Activated T-helper 17 cell treated with anti-CD3 and anti-CD28 coated beads, Interleukin-2, amount 50 U/mL, for 72 hours (primary cell): ENCODE measurements around the gene TLE4. TPM values are rescaled to one million over a fixed set of nuclear protein-coding genes. Genes with fewer than 3 reads are reported as not detected.
"Not testable (repeated sequence)": the region's sequence is repeated elsewhere in the genome, so short reads cannot be mapped to it uniquely, and the experiment has no call there.

Experiments
- ATAC-seq: fragments of 150-1000 bp; cut with Tn5 transposase; replicated peaks from 2 replicates; pipeline ENCODE4 v1.10.0; 2021; ENCODE audit warnings: mild to moderate bottlenecking, moderate library complexity
- H3K27ac Mint-ChIP-seq: one replicate; pipeline ENCODE4 v1.8.0; 2022; ENCODE audit warnings: mixed read lengths
- H3K27me3 Mint-ChIP-seq: one replicate; pipeline ENCODE4 v1.8.0; 2022; ENCODE audit warnings: mixed read lengths
- H3K36me3 Mint-ChIP-seq: one replicate; pipeline ENCODE4 v1.8.0; 2022; ENCODE audit warnings: low read depth, mild to moderate bottlenecking, mixed read lengths
- H3K4me1 Mint-ChIP-seq: one replicate; pipeline ENCODE4 v1.8.0; 2022; ENCODE audit warnings: mixed read lengths
- H3K4me3 Mint-ChIP-seq: one replicate; pipeline ENCODE4 v1.8.0; 2022; ENCODE audit warnings: mild to moderate bottlenecking, mixed read lengths
- H3K9me3 Mint-ChIP-seq: one replicate; pipeline ENCODE4 v1.8.0; 2022; ENCODE audit warnings: mixed read lengths
- total RNA-seq, 2 donors: library from RNA; stranded (reverse); gene quantifications; one replicate each; pipeline ENCODE4 v1.2.3, GENCODE V29; 2022

The TLE4 gene
- total RNA-seq, 2 donors from 2014 or later: 17.4 to 19.3 TPM

DNA sequence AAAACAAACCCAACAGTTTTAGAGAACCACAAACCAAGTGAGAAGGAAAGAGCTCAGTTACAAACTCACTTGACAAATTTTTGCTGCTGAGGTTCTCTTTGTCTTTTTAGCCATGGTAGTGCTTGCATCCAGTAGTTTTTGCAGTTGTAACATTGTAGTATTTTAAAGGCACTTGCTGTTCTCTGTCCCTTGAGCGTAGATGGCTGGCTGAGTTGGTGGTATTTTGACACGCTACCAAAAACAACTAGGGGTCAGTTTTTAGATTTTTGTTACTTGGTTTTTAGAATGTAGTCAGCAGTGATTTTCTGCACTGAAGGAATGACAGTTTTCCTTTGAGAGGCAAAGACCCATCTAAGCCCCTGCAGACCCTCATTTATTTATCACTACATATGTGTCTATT, 58.0 kb downstream of the TLE4 start:
- H3K27me3 Mint-ChIP-seq: no peaks in the 10 kb centered on the region
- ATAC-seq: no peak
- no peak overlapping the region for H3K27ac Mint-ChIP-seq
- H3K4me3 Mint-ChIP-seq: no peak overlapping the region
- H3K4me1 Mint-ChIP-seq: peaks cover 32% of the 10 kb centered on the region
- H3K36me3 Mint-ChIP-seq: peaks cover 7% of the 10 kb centered on the region
- H3K9me3 Mint-ChIP-seq: no peaks in the 10 kb centered on the region

- H3K4me3 Mint-ChIP-seq: peak overlapping the region; percentile 34
- peak overlapping the region; percentile 52 for H3K27ac Mint-ChIP-seq
- H3K36me3 Mint-ChIP-seq: peaks cover 7% of the 10 kb centered on the region
Observed at GRCh38 chr9:79630521-79631403, 59.0 kb downstream of the TLE4 start.

GRCh38 chr9:79632060-79632459, 60.3 kb downstream of the TLE4 start:
- no peak overlapping the region for H3K4me3 Mint-ChIP-seq
- no peak overlapping the region for H3K27ac Mint-ChIP-seq
- H3K4me1 Mint-ChIP-seq: peaks cover 45% of the 10 kb centered on the region
- peaks cover 12% of the 10 kb centered on the region for H3K36me3 Mint-ChIP-seq
- no peaks in the 10 kb centered on the region for H3K27me3 Mint-ChIP-seq
- no peaks in the 10 kb centered on the region for H3K9me3 Mint-ChIP-seq
- ATAC-seq: no peak

More at GRCh38 chr9:79630521-79631403, 59.0 kb downstream of the TLE4 start:
- peak; percentile 81 for ATAC-seq
- Mint-ChIP-seq H3K9me3 (no peaks in the 10 kb centered on the region), H3K27me3 (no peaks in the 10 kb centered on the region), H3K4me1 (peaks cover 38% of the 10 kb centered on the region)

GRCh38 chr9:79632705-79633104, 60.9 kb downstream of the TLE4 start:
- ATAC-seq: no peak
- Mint-ChIP-seq H3K4me1 (peaks cover 47% of the 10 kb centered on the region), H3K36me3 (peaks cover 18% of the 10 kb centered on the region), H3K27ac (peak overlapping the region; percentile 9), H3K4me3 (peak overlapping the region; percentile 51), H3K27me3 (no peaks in the 10 kb centered on the region), H3K9me3 (no peaks in the 10 kb centered on the region)

DNA sequence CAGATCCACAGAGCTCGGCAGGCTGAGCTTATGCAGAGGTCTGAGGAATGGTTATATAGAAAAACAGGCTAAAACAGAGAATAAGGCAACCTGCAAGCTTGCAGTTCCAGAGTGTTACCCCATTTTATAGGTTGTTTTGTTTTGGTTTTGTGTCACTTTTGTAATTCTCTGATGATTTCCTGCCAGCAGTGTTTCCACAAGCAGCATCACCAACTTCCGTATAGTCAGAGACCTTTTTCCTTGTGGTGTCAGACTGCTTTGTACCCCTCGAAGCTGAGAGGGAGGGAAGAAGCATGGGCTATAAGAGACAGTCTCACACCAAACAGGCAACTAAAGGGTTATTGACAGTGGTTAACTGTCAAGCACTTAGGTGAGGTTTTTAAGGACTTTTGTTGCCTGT, 61.8 kb downstream of the TLE4 start:
- Mint-ChIP-seq H3K36me3 (peaks cover 13% of the 10 kb centered on the region), H3K4me1 (peaks cover 46% of the 10 kb centered on the region), H3K9me3 (no peaks in the 10 kb centered on the region), H3K27ac (peak overlapping the region; percentile 9), H3K4me3 (peak overlapping the region; percentile 51), H3K27me3 (no peaks in the 10 kb centered on the region)
- ATAC-seq: no peak

DNA sequence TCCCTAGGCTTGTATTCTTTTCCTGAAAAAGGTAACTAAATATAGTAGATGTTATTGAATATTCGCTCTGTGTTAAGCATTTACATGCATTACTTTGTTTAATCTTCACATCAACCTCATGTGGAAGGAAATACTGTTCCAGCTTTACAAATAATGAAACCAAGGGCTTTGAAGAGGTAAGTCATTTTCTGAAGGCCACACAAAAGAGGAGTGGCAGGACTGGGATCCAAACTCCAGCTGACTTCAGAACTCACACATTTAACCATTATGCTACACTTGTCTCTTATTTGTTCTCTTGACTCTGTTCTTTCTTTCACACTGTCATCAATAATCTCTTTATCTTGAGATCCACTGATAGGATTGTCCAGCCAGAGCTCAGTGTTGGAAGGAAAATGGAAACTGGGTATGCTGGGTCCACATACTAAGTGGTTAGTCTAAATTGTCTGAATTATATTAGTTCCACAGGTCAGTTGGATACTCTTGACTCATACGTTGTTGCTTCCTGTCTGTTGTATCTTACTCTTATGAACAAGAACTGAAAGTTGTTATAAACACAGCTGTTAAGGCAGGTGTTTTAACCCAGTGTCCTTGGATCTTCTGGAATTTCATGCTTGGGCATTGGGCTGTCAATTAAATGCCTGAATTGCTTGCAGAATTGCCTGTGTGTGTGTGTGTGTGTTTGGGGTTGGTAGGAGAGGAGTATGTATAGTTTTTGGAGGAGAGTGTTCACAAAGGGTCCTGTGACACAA, 65.6 kb downstream of the TLE4 start:
- ATAC-seq: peak; percentile 38
- Mint-ChIP-seq H3K9me3 (peaks cover 4% of the 10 kb centered on the region), H3K27me3 (no peaks in the 10 kb centered on the region), H3K27ac (peak overlapping the region; percentile 44), H3K36me3 (peaks cover 13% of the 10 kb centered on the region), H3K4me1 (peaks cover 58% of the 10 kb centered on the region), H3K4me3 (peak overlapping the region; percentile 1)

DNA sequence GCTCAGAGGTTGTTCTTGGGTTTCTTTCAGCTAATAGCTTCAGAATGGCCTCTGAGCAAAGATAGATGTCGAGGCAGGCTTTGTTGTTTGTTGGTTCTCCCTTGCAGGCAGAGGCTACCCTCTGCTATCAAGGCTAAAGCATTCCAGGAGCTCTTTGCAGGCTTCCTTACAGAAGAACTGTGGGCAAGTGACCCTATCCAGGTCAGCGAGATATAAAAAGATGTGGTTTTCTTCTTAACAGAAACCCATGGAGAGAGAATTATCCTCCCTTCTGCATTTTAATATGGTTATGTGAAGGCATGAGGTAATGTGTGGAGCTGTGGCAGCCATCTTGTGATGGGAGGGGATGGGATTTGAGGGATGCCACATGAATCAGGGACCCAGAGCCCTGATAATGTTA, 67.0 kb downstream of the TLE4 start:
- Mint-ChIP-seq H3K27me3 (no peaks in the 10 kb centered on the region), H3K27ac (no peak overlapping the region), H3K4me1 (peaks cover 44% of the 10 kb centered on the region), H3K36me3 (peaks cover 25% of the 10 kb centered on the region), H3K9me3 (peaks cover 9% of the 10 kb centered on the region), H3K4me3 (no peak overlapping the region)
- ATAC-seq: no peak

- peak overlapping the region; percentile 11 for H3K27ac Mint-ChIP-seq
- H3K9me3 Mint-ChIP-seq: peaks cover 9% of the 10 kb centered on the region
- peak; percentile 46 for ATAC-seq
- H3K4me1 Mint-ChIP-seq: peaks cover 43% of the 10 kb centered on the region
- no peaks in the 10 kb centered on the region for H3K27me3 Mint-ChIP-seq
- H3K36me3 Mint-ChIP-seq: peaks cover 31% of the 10 kb centered on the region
- peak overlapping the region; percentile 26 for H3K4me3 Mint-ChIP-seq
Observed at GRCh38 chr9:79639354-79639753, 67.6 kb downstream of the TLE4 start.

DNA sequence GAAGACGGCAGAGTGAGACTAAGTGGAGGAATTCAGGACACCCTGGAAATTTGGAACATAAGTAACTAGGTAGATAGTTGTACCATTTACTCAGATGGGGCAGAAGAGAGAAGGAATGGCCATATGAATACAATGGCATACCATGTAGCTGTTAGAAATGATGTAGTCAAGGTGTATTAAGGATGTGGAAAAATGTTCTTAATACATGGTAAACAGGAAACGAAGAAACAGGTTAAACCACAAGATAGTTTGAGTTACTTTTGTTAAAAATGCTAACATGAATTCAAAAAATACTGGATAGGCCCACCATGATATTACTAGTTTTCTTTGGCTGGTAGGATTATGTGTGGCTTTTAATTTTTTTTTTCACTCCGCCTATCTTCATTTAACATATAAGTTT, 68.3 kb downstream of the TLE4 start:
- H3K36me3 Mint-ChIP-seq: peaks cover 37% of the 10 kb centered on the region
- ATAC-seq, H3K27me3 Mint-ChIP-seq: not testable (repeated sequence)
- H3K9me3 Mint-ChIP-seq: peaks cover 12% of the 10 kb centered on the region
- peak overlapping the region; percentile 26 for H3K4me3 Mint-ChIP-seq
- H3K27ac Mint-ChIP-seq: peak overlapping the region; percentile 11
- peaks cover 38% of the 10 kb centered on the region for H3K4me1 Mint-ChIP-seq

GRCh38 chr9:79641070-79641469, 69.3 kb downstream of the TLE4 start:
- Mint-ChIP-seq H3K27me3 (no peaks in the 10 kb centered on the region), H3K36me3 (peaks cover 37% of the 10 kb centered on the region), H3K9me3 (peaks cover 12% of the 10 kb centered on the region), H3K27ac (no peak overlapping the region), H3K4me3 (no peak overlapping the region), H3K4me1 (peaks cover 32% of the 10 kb centered on the region)
- ATAC-seq: no peak

- H3K9me3 Mint-ChIP-seq: peaks cover 12% of the 10 kb centered on the region
- no peak for ATAC-seq
- no peak overlapping the region for H3K4me3 Mint-ChIP-seq
- H3K27ac Mint-ChIP-seq: no peak overlapping the region
- H3K4me1 Mint-ChIP-seq: peaks cover 21% of the 10 kb centered on the region
- no peaks in the 10 kb centered on the region for H3K27me3 Mint-ChIP-seq
- peaks cover 27% of the 10 kb centered on the region for H3K36me3 Mint-ChIP-seq
Observed at GRCh38 chr9:79642671-79643070, 70.9 kb downstream of the TLE4 start.

GRCh38 chr9:79644048-79644447, 72.3 kb downstream of the TLE4 start:
- Mint-ChIP-seq H3K36me3 (peaks cover 24% of the 10 kb centered on the region), H3K27me3 (no peaks in the 10 kb centered on the region), H3K4me1 (peaks cover 12% of the 10 kb centered on the region), H3K27ac (no peak overlapping the region), H3K4me3 (no peak overlapping the region), H3K9me3 (peaks cover 12% of the 10 kb centered on the region)
- ATAC-seq: no peak

DNA sequence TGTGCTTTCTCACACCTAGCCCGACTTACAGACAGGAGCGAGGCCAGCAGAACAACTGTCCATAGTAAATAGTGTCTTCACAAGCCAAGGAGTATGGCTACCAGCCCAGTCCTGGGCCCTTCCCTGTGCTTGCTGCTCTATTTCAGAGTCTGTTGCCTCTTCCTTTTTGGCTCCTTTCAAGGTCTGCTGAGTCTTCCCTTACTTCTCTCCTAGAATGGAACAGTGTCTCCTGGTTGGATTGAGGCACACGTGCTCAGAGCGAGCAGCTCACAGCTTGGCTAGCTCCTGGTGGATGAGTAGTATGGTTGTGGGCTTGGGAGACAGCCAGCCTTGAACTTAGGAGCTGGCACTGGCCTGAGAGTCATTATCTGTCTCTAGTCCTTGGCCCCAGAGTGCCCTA, 72.8 kb downstream of the TLE4 start:
- no peak overlapping the region for H3K27ac Mint-ChIP-seq
- peaks cover 12% of the 10 kb centered on the region for H3K9me3 Mint-ChIP-seq
- H3K36me3 Mint-ChIP-seq: peaks cover 24% of the 10 kb centered on the region
- no peaks in the 10 kb centered on the region for H3K27me3 Mint-ChIP-seq
- ATAC-seq: no peak
- H3K4me3 Mint-ChIP-seq: no peak overlapping the region
- peaks cover 11% of the 10 kb centered on the region for H3K4me1 Mint-ChIP-seq

- ATAC-seq: no peak
- H3K4me1 Mint-ChIP-seq: peaks cover 6% of the 10 kb centered on the region
- H3K9me3 Mint-ChIP-seq: peaks cover 8% of the 10 kb centered on the region
- H3K27me3 Mint-ChIP-seq: no peaks in the 10 kb centered on the region
- H3K27ac Mint-ChIP-seq: no peak overlapping the region
- H3K4me3 Mint-ChIP-seq: no peak overlapping the region
- peaks cover 24% of the 10 kb centered on the region for H3K36me3 Mint-ChIP-seq
Observed at GRCh38 chr9:79645110-79645509, 73.3 kb downstream of the TLE4 start.

DNA sequence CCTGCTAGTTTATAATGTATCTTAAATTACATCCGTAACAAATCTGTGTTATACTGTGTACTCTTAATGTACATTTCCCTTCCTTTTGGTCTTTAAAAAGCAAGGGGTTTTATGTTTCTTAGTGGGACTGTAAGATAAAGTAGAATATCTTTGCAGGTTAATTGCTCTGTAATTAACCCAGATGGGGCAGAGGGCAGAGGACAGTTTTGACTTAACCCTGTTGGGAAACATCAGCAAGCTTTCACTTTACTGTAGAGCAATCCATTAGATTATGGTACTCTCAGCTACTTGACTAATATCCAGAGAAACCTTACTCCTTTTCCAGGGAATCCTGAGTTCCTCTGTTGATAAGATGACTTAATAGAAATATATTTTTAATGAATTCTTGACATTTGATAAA, 74.3 kb downstream of the TLE4 start:
- Mint-ChIP-seq H3K36me3 (peaks cover 24% of the 10 kb centered on the region), H3K4me1 (no peaks in the 10 kb centered on the region), H3K27ac (no peak overlapping the region), H3K27me3 (no peaks in the 10 kb centered on the region), H3K9me3 (peaks cover 8% of the 10 kb centered on the region), H3K4me3 (no peak overlapping the region)
- no peak for ATAC-seq
